ENCODE data around the gene SEMA3G. TPM values are rescaled to one million over a fixed set of nuclear protein-coding genes. Genes with fewer than 3 reads are reported as not detected.

The SEMA3G gene
- total RNA-seq, 1 experiment from 2014 or later = 0.32 TPM

- Mint-ChIP-seq H3K27me3 (ENCODE audit: insufficient read depth, unreplicated experiment) (no peaks in the 10 kb centered on the region), H3K36me3 (ENCODE audit: insufficient read depth, unreplicated experiment) (no peaks in the 10 kb centered on the region), H3K4me1 (ENCODE audit: low read depth, unreplicated experiment) (no peaks in the 10 kb centered on the region), H3K4me3 (ENCODE audit: unreplicated experiment) (no peak overlapping the region), H3K9me3 (ENCODE audit: unreplicated experiment) (no peaks in the 10 kb centered on the region), H3K27ac (ENCODE audit: unreplicated experiment) (no peak overlapping the region)
- Histone ChIP-seq H3K4me1 (no peaks in the 10 kb centered on the region), H3K4me3 (ENCODE audit: low read depth, low read length) (no peak overlapping the region), H3K9me3 (no peaks in the 10 kb centered on the region), H3K36me3 (ENCODE audit: control insufficient read depth, insufficient read depth, low read length) (no peaks in the 10 kb centered on the region), H3K27me3 (replicated peaks; ENCODE audit: control insufficient read depth, insufficient read depth, low read length) (no peaks in the 10 kb centered on the region)
- no peak for TF ChIP-seq CTCF (IDR thresholded peaks at IDR 0.05; ENCODE audit: insufficient read depth in 1 of 2, low read depth in 1 of 2, low read length in 1 of 2, severe bottlenecking in 1 of 2, unreplicated experiment in 1 of 2)
- ChIA-PET CTCF (interaction anchor here (1.2 kb wide), 1 partner anchor 10 kb away, joined by 6 read pairs; no protein-coding TSS in a partner anchor), POLR2A (no interaction called here)
- intact Hi-C loops (cut with micrococcal nuclease; ENCODE audit: unreplicated experiment) = loop anchor here (10.0 kb wide), 1 partner anchor 262 kb away; the partner anchor contains the start of genes GNL3 and PBRM1
- no peak for DNase-seq
- BruUV-seq (replicated peaks) = no TSS peak
These were observed 22.2 kb downstream of the SEMA3G start for GRCh38 chr3:52422669-52423068.

- Mint-ChIP-seq H3K4me1 (ENCODE audit: low read depth, unreplicated experiment) (no peaks in the 10 kb centered on the region), H3K36me3 (ENCODE audit: insufficient read depth, unreplicated experiment) (no peaks in the 10 kb centered on the region), H3K27me3 (ENCODE audit: insufficient read depth, unreplicated experiment) (no peaks in the 10 kb centered on the region), H3K9me3 (ENCODE audit: unreplicated experiment) (no peaks in the 10 kb centered on the region), H3K4me3 (ENCODE audit: unreplicated experiment) (no peak overlapping the region), H3K27ac (ENCODE audit: unreplicated experiment) (no peak overlapping the region)
- DNase-seq = no peak
- CTCF ChIA-PET = no interaction called here
- no peak overlapping the region for H3K4me3 ChIP-seq (ENCODE audit: low read depth, low read length)
- BruUV-seq (replicated peaks) = no TSS peak
- no peaks in the 10 kb centered on the region for H3K9me3 ChIP-seq
- H3K4me1 ChIP-seq = no peaks in the 10 kb centered on the region
- intact Hi-C loops (cut with micrococcal nuclease; ENCODE audit: unreplicated experiment) = loop anchor here (10.0 kb wide), 1 partner anchor 264 kb away; the partner anchor contains the start of genes GNL3 and PBRM1
- no peaks in the 10 kb centered on the region for H3K27me3 ChIP-seq (replicated peaks; ENCODE audit: control insufficient read depth, insufficient read depth, low read length)
- H3K36me3 ChIP-seq (ENCODE audit: control insufficient read depth, insufficient read depth, low read length) = no peaks in the 10 kb centered on the region
- TF ChIP-seq CTCF (IDR thresholded peaks at IDR 0.05; ENCODE audit: insufficient read depth in 1 of 2, low read depth in 1 of 2, low read length in 1 of 2, severe bottlenecking in 1 of 2, unreplicated experiment in 1 of 2) = no peak
- POLR2A ChIA-PET = no interaction called here
These were observed 24.5 kb downstream of the SEMA3G start for GRCh38 chr3:52420388-52420787.

GRCh38 chr3:52415800-52416199, 29.1 kb downstream of the SEMA3G start:
- Histone ChIP-seq H3K4me3 (ENCODE audit: low read depth, low read length) (no peak overlapping the region), H3K36me3 (ENCODE audit: control insufficient read depth, insufficient read depth, low read length) (no peaks in the 10 kb centered on the region), H3K27me3 (replicated peaks; ENCODE audit: control insufficient read depth, insufficient read depth, low read length) (no peaks in the 10 kb centered on the region), H3K9me3 (no peaks in the 10 kb centered on the region), H3K4me1 (peaks cover 8% of the 10 kb centered on the region)
- BruUV-seq (replicated peaks) = no TSS peak
- no peak for DNase-seq
- no peaks in the 10 kb centered on the region for H3K36me3 Mint-ChIP-seq (ENCODE audit: insufficient read depth, unreplicated experiment)
- H3K9me3 Mint-ChIP-seq (ENCODE audit: unreplicated experiment) = no peaks in the 10 kb centered on the region
- TF ChIP-seq CTCF (IDR thresholded peaks at IDR 0.05; ENCODE audit: insufficient read depth in 1 of 2, low read depth in 1 of 2, low read length in 1 of 2, severe bottlenecking in 1 of 2, unreplicated experiment in 1 of 2) = no peak
- ChIA-PET CTCF (no interaction called here), POLR2A (no interaction called here)
- intact Hi-C loops (cut with micrococcal nuclease; ENCODE audit: unreplicated experiment) = no loop called here
- no peak overlapping the region for H3K4me3 Mint-ChIP-seq (ENCODE audit: unreplicated experiment)
- no peaks in the 10 kb centered on the region for H3K4me1 Mint-ChIP-seq (ENCODE audit: low read depth, unreplicated experiment)
- H3K27me3 Mint-ChIP-seq (ENCODE audit: insufficient read depth, unreplicated experiment) = no peaks in the 10 kb centered on the region
- no peak overlapping the region for H3K27ac Mint-ChIP-seq (ENCODE audit: unreplicated experiment)
